Epithelial cell of proximal tubule (primary cell): ENCODE measurements around the gene SHH. TPM values are rescaled to one million over a fixed set of nuclear protein-coding genes. Genes with fewer than 3 reads are reported as not detected.

Experiments
- DNase-seq: peaks from one replicate; pipeline ENCODE4 v3.0.0-alpha.2; 2011; ENCODE audit warnings: low read depth
- H3K4me3 ChIP-seq: 2 replicates; pipeline ENCODE4 v1.5.1; 2011; ENCODE audit warnings: low read depth, mild to moderate bottlenecking, low read length
- total RNA-seq: library from RNA; depleted of rRNA; stranded (reverse); fragments of >200 nt; gene quantifications from 2 replicates; pipeline ENCODE4 v1.2.3, GENCODE V29; 2015
- TF ChIP-seq, protein P1 (sequence below): conservative IDR thresholded peaks from 2 replicates; pipeline ENCODE4 v1.5.1; 2012; ENCODE audit warnings: low read depth, mild to moderate bottlenecking, low read length

The SHH gene
- total RNA-seq, 1 donor from 2014 or later = 1.7 TPM

DNA sequence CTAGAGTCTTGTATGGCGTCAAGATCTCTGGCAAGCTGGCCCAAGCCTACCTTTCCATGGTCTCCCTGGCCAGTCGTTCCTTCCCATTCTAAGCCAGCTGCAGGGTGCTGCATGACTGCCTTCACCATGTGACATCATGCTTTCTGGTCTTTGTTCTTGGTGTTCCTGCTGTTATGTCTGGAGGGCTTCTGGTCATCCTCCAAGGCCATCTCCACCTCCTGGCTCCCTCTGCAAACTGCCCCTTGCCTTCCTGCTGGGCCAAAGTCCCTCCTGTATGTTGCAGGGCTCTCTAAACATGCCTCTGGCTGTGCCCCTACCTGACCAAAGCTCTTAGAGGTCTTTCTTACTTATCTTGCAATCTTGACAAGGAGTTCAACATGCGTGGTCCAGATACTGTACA, 44.4 kb upstream of the SHH start:
- H3K4me3 ChIP-seq = no peak overlapping the region
- TF ChIP-seq, protein P1, sequence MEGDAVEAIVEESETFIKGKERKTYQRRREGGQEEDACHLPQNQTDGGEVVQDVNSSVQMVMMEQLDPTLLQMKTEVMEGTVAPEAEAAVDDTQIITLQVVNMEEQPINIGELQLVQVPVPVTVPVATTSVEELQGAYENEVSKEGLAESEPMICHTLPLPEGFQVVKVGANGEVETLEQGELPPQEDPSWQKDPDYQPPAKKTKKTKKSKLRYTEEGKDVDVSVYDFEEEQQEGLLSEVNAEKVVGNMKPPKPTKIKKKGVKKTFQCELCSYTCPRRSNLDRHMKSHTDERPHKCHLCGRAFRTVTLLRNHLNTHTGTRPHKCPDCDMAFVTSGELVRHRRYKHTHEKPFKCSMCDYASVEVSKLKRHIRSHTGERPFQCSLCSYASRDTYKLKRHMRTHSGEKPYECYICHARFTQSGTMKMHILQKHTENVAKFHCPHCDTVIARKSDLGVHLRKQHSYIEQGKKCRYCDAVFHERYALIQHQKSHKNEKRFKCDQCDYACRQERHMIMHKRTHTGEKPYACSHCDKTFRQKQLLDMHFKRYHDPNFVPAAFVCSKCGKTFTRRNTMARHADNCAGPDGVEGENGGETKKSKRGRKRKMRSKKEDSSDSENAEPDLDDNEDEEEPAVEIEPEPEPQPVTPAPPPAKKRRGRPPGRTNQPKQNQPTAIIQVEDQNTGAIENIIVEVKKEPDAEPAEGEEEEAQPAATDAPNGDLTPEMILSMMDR = no peak
- DNase-seq = no peak

- DNase-seq = no peak
- no peak overlapping the region for H3K4me3 ChIP-seq
- TF ChIP-seq, protein P1 = no peak
Observed at GRCh38 chr7:155852426-155853301, 40.4 kb upstream of the SHH start.

GRCh38 chr7:155851892-155852291, 39.6 kb upstream of the SHH start:
- DNase-seq = no peak
- TF ChIP-seq, protein P1 = no peak
- H3K4me3 ChIP-seq = no peak overlapping the region

DNA sequence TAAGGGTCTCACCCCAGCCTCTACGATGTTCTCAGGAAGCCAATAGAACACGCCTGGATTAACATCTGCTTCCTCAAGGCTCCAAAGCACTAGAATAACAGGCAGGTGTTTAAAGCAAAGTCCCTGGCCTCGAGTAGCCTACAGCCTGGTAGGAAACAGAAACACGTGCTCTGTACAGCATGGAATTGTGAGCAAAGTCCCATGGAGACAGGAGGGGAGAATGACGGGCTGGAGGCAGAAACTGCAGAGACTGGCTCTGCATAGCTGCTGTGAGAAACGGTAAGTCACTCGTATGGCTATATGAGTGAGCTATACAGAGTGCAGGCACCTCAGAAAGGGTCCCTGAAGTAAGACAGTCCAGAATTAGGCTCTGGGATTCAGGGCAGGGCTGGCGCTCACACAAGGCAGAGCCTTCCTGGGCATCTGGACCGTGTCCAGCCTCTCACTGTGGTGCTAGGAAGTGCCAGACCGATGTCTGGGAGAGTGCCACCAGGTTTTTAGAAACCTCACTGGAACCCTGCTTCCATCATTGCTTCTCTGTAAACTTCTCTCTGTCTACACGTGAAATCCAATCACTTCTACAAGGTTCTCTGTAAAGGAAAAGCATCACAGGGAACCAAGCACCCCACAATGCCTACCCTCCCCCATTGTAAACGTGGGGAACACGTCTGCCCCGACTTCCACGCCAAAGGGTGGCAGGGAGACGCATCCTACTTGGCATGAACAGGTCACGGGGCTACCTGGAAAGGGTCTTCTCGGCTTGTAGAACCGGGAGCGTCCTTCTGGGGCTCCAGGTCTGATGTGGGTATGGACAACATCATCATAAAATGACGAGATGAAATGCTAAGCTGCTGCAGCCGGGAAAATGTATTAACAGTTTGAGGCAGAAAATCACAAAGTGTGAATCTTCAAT, 38.8 kb upstream of the SHH start:
- no peak overlapping the region for H3K4me3 ChIP-seq
- TF ChIP-seq, protein P1 = no peak
- DNase-seq = no peak

DNA sequence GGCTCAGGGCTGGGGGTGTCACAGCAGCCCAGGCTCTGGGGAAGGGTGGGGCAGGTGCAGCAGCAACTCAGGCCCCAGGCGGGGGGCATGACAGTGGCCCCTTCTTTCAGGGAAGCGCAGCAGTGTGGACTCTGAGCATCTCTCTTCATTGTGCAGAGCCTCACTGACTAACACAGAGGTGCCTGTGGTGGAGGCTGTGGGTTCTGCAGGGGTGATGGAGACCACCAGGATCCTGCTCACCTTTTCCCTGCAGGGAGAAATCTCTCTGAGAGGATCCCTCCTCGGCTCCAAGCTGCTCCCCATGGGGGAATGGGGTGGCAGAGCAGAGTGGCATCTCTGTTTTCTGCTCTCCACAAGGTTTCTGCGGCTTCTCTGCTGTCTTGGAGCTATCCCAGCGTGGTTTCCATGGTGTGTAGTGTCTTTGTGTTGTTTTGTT, 37.8 kb upstream of the SHH start:
- TF ChIP-seq, protein P1 = no peak
- H3K4me3 ChIP-seq = no peak overlapping the region
- DNase-seq = no peak

DNA sequence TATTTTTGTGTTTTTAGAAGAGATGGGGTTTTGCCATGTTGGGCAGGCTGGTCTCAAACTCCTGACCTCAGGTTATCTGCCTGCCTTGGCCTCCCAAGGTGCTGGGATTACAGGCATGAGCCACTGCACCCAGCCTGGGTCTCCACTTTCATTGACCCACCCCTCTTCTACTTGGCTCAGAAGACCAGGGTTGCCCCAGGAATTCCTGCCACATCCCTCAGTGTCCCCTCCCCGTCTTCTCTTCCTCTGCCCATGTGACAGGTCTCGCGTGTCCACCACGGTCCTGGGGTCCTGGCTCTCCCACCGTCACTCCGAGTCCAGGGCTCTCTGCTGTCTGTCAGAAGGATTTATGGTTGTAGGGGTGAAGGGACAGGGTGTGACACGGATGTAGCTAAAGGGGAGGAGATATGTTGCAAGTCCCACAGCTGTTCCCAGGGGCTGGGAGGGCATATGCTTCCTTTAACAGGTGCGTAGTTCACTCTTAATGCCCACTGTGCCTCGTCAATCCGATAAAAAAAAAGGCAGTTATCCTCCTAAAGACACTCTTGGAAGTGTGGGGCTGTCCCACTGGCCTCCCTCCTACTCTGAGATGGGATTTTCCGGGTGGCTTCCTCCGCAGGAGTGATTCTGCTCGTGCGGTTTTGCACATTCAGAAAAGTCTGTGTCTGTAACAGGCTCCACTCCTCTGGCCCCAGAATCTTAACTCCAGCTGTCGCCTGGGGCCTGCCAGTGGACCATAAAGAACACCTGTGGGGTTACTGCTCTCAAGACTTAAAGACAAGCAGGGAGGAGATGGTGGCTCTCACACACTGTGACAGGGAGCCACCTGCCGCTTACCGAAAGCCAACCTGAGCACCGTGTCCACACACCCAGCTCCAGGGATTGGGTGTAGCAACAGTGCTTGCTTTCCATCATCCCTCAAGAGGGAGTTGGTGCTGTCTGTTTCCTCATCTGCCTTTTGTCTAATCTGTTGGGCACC, 36.7 kb upstream of the SHH start:
- H3K4me3 ChIP-seq = no peak overlapping the region
- DNase-seq = no peak
- TF ChIP-seq, protein P1 = no peak
